OCI-LY1 (cell line): Measurements from ENCODE around the gene MKKS.

Experiments used
- CTCF ChIP-seq: fragments of 200-600 bp; sonication (generic), shearing (Covaris generic); IDR thresholded peaks from 2 replicates; pipeline ENCODE4 v1.5.1; 2017; ENCODE audit warnings: mild to moderate bottlenecking, antibody characterized with exemption, low read length, moderate library complexity, mixed read lengths
- EZH2 ChIP-seq: fragments of 200-600 bp; sonication (generic), shearing (Covaris generic); IDR thresholded peaks from 2 replicates; pipeline ENCODE4 v1.8.0; 2017; ENCODE audit warnings: borderline replicate concordance, mixed run types, mild to moderate bottlenecking, antibody characterized with exemption, low read length, moderate library complexity, mixed read lengths

GRCh38 chr20:10432079-10432478 lies 1.9 kb downstream of the MKKS start:
- TF ChIP-seq CTCF (no peak), EZH2 (no peak)
